T-helper 2 cell treated with Interferon-gamma antibody and Interleukin-4, amounts not matched to agents 5 μg/mL and 100 μg/mL, for 36 hours (primary cell): ENCODE data around the gene HMCES.
"Not testable (repeated sequence)": the region's sequence is repeated elsewhere in the genome, so short reads cannot be mapped to it uniquely, and the experiment has no call there.

ENCODE experiments used
- DNase-seq: peaks from one replicate; pipeline ENCODE4 v3.0.0; 2021; ENCODE audit warnings: low spot score
- H3K27ac Mint-ChIP-seq: one replicate; pipeline ENCODE4 v1.8.0; 2021; ENCODE audit warnings: mild to moderate bottlenecking, mixed read lengths
- H3K27me3 Mint-ChIP-seq: one replicate; pipeline ENCODE4 v1.8.0; 2021; ENCODE audit warnings: low read depth, mixed read lengths
- H3K36me3 Mint-ChIP-seq: one replicate; pipeline ENCODE4 v1.8.0; 2021; ENCODE audit warnings: low read depth, mixed read lengths
- H3K4me1 Mint-ChIP-seq: one replicate; pipeline ENCODE4 v1.8.0; 2021; ENCODE audit warnings: low read depth, mixed read lengths
- H3K4me3 Mint-ChIP-seq: one replicate; pipeline ENCODE4 v1.8.0; 2022; ENCODE audit warnings: mild to moderate bottlenecking, moderate library complexity, mixed read lengths
- H3K9me3 Mint-ChIP-seq: one replicate; pipeline ENCODE4 v1.8.0; 2021; ENCODE audit warnings: mixed read lengths

HMCES gene

DNA sequence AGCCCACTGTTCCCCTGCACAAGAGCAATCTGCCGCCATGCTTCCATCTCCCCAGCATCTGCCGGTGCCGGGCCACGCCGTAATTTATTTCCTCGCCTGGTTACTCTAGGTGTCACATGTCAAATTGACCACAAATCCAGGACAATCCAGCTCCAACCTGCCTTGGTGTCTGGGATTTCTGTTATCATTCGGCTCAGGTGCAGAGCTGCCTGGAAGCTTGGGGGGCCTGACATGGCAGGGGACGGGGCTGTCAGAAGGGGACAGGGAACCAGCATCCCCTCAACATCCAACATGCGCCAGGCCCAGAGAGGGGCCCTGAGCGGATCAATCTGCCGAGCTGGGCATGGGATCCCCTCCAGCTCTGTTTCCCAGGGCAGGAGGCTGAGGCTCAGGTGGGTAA, 47.9 kb downstream of the HMCES start:
- H3K4me1 Mint-ChIP-seq = no peaks in the 10 kb centered on the region
- no peaks in the 10 kb centered on the region for H3K36me3 Mint-ChIP-seq
- DNase-seq = no peak
- H3K4me3 Mint-ChIP-seq = no peak overlapping the region
- no peak overlapping the region for H3K27ac Mint-ChIP-seq
- no peaks in the 10 kb centered on the region for H3K9me3 Mint-ChIP-seq
- H3K27me3 Mint-ChIP-seq = no peaks in the 10 kb centered on the region

DNA sequence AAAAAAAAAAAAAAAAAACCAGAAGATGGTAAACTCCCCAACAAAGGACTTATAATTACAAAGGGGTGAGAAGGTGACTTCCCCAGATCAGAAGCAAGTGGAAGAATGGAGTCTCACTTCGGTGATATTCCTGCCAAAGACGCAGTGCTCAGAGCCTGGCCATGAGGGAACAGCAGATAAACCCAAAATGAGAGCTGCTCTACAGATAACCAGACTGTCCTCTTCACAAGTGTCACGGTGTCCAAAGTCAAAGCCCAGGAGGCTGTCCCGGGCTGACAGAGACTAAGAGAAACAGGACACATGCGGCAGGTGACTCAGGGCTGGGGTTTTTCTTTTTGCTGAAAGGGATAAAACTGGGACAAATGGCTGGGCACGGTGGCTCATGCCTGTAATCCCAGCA, 48.8 kb downstream of the HMCES start:
- Mint-ChIP-seq H3K27ac (no peak overlapping the region), H3K4me3 (no peak overlapping the region), H3K36me3 (no peaks in the 10 kb centered on the region), H3K4me1 (no peaks in the 10 kb centered on the region), H3K27me3 (no peaks in the 10 kb centered on the region), H3K9me3 (no peaks in the 10 kb centered on the region)
- no peak for DNase-seq

DNA sequence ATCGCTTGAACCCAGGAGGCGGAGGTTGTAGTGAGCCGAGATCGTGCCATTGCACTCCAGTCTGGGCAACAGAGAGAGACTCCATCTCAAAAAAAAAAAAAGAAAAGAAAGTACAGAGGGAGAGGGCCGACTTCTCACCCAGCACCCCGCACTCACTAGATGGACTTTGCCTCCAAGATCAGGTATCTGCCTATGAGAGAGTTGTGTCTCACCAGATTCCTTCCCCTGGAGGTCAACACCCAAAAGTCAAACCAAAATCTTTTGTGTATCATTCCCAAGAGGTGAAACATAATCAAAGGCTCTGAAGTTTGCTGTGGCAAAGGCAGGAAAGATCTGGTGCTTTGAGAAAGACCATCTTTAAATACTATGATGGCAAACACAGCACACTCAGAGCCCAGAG, 51.2 kb downstream of the HMCES start:
- H3K27me3 Mint-ChIP-seq = peaks cover 4% of the 10 kb centered on the region
- H3K36me3 Mint-ChIP-seq = no peaks in the 10 kb centered on the region
- DNase-seq = no peak
- no peak overlapping the region for H3K4me3 Mint-ChIP-seq
- H3K4me1 Mint-ChIP-seq = no peaks in the 10 kb centered on the region
- no peak overlapping the region for H3K27ac Mint-ChIP-seq
- no peaks in the 10 kb centered on the region for H3K9me3 Mint-ChIP-seq

DNA sequence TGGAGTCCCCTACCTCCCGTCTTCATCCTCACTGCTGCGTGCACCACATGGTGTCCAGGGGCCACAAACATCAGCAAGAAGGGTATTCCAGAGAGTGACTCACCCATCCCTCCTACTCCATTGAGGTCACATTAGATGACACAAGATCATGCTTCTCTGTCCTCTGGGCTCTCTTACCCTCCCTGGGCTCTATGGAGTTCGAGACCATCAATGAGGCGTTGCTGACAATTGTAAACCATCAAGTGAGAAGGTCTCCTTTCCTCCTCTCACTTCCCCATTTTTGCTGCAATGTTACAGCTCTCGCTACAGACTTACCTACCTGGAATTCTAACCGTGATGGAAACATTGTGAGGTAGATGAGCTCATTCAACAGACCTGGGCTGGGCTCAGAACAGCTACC, 51.7 kb downstream of the HMCES start:
- Mint-ChIP-seq H3K4me1 (no peaks in the 10 kb centered on the region), H3K4me3 (no peak overlapping the region), H3K27ac (no peak overlapping the region), H3K36me3 (no peaks in the 10 kb centered on the region), H3K9me3 (no peaks in the 10 kb centered on the region), H3K27me3 (peaks cover 4% of the 10 kb centered on the region)
- no peak for DNase-seq

DNA sequence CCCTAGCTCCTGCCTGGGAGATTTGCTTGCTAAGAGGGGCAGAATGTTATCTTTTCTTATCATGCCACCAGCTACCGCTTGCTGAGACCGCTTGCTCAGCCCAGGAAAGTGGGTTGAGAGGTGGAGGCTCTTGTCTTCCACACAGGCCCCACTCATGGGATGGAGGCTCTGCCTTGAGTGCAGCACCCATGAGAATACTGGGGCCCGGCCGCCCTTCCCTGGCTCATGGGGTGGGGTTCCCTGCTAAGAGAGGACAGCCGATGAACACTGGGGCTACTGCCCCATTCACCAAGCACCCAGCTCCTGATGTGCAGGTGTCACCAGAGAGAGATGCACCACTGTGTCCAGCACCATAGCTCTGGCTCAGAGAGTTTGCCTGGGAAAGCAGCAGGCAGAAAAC, 55.2 kb downstream of the HMCES start:
- H3K4me3 Mint-ChIP-seq = no peak overlapping the region
- H3K27ac Mint-ChIP-seq = no peak overlapping the region
- H3K4me1 Mint-ChIP-seq = no peaks in the 10 kb centered on the region
- H3K9me3 Mint-ChIP-seq = no peaks in the 10 kb centered on the region
- DNase-seq = no peak
- no peaks in the 10 kb centered on the region for H3K36me3 Mint-ChIP-seq
- H3K27me3 Mint-ChIP-seq = peaks cover 4% of the 10 kb centered on the region

DNA sequence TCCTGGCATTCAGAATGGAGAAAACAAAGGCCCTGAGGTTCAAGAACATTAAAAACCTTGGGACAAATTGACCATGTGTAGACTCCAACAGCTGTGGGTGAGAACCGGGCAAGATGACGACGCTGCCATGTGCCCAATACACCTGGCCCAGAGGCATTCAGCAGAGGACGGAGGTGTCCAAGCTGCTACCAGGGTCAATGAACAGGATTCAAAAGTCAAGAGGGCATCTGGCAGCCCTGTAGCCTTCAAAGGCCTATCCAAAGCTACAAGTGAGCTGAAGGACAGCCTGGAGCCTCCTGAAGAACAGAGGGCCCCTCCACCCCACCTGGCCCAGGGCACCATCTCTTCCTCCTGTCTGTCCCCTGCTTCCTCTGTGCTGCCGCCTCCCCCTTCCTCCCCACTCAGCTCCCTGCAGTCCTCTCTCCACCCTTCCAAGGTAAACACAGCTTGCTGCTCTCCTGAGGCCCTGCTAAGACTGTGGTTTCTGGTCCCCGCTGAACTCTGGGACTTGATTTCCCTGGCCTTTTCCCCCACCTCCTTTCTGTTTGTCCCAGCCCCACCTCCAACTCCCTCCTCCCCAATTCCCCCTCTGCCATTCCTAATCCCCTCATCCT, 57.5 kb downstream of the HMCES start:
- DNase-seq = no peak
- no peak overlapping the region for H3K4me3 Mint-ChIP-seq
- no peaks in the 10 kb centered on the region for H3K9me3 Mint-ChIP-seq
- H3K27ac Mint-ChIP-seq = no peak overlapping the region
- H3K4me1 Mint-ChIP-seq = no peaks in the 10 kb centered on the region
- H3K27me3 Mint-ChIP-seq = peaks cover 4% of the 10 kb centered on the region
- H3K36me3 Mint-ChIP-seq = no peaks in the 10 kb centered on the region

DNA sequence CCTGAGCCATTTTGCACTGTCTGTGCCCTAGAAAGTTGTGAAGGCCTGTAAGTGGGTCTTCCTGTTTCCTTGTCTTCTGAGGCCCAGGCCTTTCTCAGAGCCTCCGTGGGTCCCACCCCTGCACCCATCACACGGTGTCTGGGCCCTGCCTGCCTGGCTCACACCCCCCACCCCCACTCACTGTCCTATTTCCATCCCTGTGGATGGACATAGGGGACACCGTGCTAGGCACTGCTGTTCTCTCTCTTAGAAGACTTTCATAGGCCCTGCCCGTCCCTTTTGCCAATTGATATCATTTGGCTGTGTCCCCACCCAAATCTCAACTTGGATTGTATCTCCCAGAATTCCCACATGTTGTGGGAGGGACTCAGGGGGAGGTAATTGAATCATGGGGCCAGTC, 59.0 kb downstream of the HMCES start:
- not testable (repeated sequence) for H3K36me3 Mint-ChIP-seq, H3K27ac Mint-ChIP-seq, DNase-seq, H3K9me3 Mint-ChIP-seq, H3K27me3 Mint-ChIP-seq, H3K4me3 Mint-ChIP-seq, H3K4me1 Mint-ChIP-seq

DNA sequence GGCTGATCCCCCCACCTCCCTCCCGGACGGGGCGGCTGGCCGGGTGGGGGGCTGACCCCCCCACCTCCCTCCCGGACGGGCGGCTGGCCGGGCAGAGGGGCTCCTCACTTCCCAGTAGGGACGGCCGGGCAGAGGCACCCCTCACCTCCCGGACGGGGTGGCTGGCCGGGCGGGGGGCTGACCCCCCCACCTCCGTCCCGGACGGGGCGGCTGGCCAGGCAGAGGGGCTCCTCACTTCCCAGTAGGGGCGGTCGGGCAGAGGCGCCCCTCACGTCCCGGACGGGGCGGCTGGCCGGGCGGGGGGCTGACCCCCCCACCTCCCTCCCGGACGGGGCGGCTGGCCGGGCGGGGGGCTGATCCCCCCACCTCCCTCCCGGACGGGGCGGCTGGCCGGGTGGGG, 60.5 kb downstream of the HMCES start:
- not testable (repeated sequence) for H3K9me3 Mint-ChIP-seq, H3K4me3 Mint-ChIP-seq, DNase-seq, H3K36me3 Mint-ChIP-seq, H3K27ac Mint-ChIP-seq, H3K4me1 Mint-ChIP-seq
- H3K27me3 Mint-ChIP-seq = peaks cover 14% of the 10 kb centered on the region

DNA sequence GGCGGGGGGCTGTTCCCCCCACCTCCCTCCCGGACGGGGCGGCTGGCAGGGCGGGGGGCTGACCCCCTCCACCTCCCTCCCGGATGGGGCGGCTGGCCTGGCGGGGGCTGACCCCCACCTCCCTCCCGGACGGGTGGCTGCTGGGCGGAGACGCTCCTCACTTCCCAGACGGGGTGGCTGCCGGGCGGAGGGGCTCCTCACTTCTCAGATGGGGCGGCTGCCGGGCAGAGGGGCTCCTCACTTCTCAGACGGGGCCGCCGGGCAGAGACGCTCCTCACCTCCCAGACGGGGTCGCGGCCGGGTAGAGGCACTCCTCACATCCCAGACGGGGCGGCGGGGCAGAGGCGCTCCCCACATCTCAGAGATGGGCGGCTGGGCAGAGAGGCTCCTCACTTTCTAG, 61.2 kb downstream of the HMCES start:
- H3K4me1 Mint-ChIP-seq, DNase-seq, H3K4me3 Mint-ChIP-seq, H3K27ac Mint-ChIP-seq, H3K36me3 Mint-ChIP-seq, H3K9me3 Mint-ChIP-seq: not testable (repeated sequence)
- H3K27me3 Mint-ChIP-seq = peaks cover 15% of the 10 kb centered on the region

DNA sequence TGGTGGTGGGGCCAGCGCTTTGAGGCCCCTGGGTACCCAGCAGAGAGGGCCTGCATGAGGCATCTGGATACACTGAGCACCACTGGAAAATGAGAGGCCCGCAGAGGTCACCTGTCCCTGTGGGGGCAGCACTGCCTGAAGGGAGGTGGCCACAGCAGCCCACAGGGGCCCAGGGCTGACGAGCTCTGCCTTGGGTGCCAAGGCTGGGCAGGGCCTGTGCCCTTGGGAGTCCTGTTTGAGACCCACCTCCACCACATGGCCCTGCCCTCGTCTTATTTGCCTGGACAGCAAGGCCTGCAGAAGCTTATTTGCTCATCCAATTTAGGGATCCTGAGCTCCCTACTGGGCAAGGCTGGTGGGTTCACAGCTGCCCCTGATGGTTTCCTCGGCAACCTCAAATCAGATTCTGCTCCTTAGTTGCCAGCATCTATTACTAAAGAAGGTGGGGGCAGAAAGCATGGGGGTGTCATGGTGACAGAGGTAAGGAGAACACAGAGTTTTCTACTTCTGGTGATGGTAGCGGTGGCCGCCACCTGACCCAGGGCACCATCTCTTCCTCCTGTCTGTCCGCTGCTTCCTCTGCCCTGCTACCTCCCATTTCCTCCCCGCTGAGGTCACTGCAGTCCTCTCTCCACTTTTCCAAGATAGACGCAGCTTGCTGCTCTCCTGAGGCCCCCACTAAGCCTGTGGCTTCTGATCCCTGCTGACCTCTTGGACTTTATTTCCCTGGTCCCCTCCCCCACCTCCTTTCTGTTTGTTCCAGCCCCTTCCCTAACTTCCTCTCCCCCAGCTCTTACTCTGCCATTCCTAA, 62.9 kb downstream of the HMCES start:
- peaks cover 27% of the 10 kb centered on the region for H3K27me3 Mint-ChIP-seq
- no peak overlapping the region for H3K4me3 Mint-ChIP-seq
- no peaks in the 10 kb centered on the region for H3K9me3 Mint-ChIP-seq
- no peak overlapping the region for H3K27ac Mint-ChIP-seq
- no peaks in the 10 kb centered on the region for H3K36me3 Mint-ChIP-seq
- DNase-seq = no peak
- peaks cover 2% of the 10 kb centered on the region for H3K4me1 Mint-ChIP-seq

DNA sequence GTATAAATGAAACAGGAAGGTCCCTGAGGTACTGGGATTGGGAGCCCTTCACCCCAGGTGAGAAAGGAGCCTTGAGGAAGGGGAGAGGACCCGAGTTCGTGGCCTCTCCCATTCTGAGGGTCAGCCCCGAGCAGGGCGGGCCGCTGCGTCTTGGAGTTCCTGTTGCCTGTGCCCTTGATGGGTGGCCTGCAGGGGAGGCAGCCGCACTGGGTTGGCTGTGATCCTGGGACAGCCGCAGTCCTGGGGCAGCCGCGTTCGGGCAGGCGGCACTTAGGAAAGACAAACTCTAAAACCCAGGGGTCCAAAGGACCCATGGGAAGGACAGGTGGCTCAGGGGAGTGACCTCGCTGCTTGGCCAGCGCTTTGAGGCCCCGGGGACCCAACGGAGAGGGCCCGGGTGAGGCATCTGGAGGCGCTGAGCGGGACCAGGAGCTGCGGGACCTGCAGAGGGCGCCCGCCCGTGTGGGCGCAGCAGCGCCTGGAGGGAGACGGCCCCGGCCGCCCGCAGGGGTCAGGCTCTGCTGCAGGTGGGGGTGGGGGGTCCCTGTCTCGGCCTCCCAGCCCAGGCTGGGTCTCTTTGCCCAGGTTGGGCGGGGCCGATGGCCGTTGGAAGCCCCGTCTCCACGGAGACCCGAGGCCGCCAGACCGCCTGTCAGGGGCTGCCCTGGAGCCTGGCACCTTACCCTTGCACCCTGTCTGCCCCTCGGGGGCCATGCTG, 65.1 kb downstream of the HMCES start:
- no peaks in the 10 kb centered on the region for H3K9me3 Mint-ChIP-seq
- H3K4me1 Mint-ChIP-seq = peaks cover 3% of the 10 kb centered on the region
- no peak overlapping the region for H3K27ac Mint-ChIP-seq
- peak overlapping the region; percentile 15 for H3K4me3 Mint-ChIP-seq
- DNase-seq = no peak
- H3K27me3 Mint-ChIP-seq = peaks cover 29% of the 10 kb centered on the region
- H3K36me3 Mint-ChIP-seq = no peaks in the 10 kb centered on the region

DNA sequence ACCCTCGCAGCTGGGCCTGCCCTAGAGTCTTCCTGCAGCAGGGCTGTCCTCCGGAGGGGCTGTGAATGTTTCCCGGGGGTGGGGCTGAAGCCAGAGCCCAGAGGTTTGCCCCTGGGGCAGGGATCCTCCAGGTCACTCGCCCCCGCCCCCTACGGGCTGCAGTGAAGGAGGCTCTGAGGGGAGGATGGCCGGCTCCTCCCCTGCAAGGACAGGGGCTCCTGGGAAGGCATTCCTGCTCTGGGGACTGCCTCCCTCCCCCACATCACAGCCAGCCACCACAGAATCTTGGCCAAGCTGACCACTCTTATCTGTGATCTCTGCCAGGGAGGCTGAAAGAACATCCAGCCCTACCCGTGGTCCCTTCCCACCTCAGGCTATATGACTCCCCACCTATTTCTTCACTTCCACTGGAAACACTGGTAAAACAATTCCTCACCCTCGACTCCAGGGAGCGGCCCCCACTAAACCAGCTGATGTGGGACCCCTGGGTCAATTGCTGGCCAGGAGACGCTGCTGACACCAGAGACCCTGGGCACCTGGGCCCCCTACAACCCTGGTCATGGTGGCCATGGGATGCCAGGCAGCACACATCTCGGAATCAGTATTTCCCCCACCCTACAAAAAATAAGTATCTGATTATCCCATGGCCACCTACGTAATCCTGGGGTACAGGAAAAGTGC, 66.0 kb downstream of the HMCES start:
- Mint-ChIP-seq H3K27ac (no peak overlapping the region), H3K4me1 (peaks cover 3% of the 10 kb centered on the region), H3K4me3 (no peak overlapping the region), H3K27me3 (peaks cover 29% of the 10 kb centered on the region), H3K36me3 (no peaks in the 10 kb centered on the region), H3K9me3 (no peaks in the 10 kb centered on the region)
- DNase-seq = no peak

DNA sequence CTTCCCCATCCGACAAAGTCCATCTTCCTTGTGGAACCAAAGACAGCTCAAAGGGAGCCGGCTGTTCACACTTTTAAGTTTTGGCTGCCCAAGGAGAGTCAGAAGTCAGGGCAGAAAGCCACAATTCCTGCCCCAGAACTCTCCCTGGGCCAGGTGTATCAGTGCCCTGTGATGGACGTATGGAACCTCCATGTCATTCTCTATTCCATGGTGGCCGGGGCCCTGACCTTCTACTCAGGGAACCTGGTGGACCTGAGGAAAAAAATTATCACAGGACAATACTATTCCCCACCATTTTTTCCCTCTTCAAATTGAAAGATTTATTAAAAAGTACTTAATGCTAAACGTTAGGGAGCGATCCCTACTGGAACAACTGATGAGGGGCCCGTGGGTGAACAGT, 66.6 kb downstream of the HMCES start:
- Mint-ChIP-seq H3K27ac (no peak overlapping the region), H3K4me1 (peaks cover 3% of the 10 kb centered on the region), H3K9me3 (no peaks in the 10 kb centered on the region), H3K36me3 (no peaks in the 10 kb centered on the region), H3K4me3 (no peak overlapping the region), H3K27me3 (peaks cover 29% of the 10 kb centered on the region)
- DNase-seq = no peak

DNA sequence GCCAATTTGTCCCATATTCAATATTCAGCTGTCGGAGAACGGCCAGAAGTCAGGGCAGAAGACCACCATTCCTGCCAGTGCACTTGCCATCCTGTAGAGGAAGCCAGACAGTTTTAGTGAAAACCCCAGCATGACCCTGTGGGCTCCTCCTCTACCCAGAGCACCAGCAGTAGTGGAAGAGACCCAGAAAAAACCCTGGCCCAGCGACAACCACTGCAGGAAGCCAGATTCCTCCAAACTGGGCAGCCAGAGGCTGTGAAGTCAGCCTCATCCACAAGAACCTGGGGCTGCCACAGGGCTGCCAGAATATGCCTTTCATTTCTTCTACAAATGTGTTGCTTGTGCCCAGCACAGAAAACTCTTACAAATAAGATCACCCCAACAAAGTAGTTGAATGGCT, 67.3 kb downstream of the HMCES start:
- no peak for DNase-seq
- Mint-ChIP-seq H3K27ac (no peak overlapping the region), H3K4me3 (no peak overlapping the region), H3K4me1 (peaks cover 3% of the 10 kb centered on the region), H3K27me3 (peaks cover 29% of the 10 kb centered on the region), H3K9me3 (no peaks in the 10 kb centered on the region), H3K36me3 (no peaks in the 10 kb centered on the region)
